ENCODE data around the gene ABCC10.
"Not testable (repeated sequence)": the region's sequence is repeated elsewhere in the genome, so short reads cannot be mapped to it uniquely, and the experiment has no call there.

The ABCC10 gene

DNA sequence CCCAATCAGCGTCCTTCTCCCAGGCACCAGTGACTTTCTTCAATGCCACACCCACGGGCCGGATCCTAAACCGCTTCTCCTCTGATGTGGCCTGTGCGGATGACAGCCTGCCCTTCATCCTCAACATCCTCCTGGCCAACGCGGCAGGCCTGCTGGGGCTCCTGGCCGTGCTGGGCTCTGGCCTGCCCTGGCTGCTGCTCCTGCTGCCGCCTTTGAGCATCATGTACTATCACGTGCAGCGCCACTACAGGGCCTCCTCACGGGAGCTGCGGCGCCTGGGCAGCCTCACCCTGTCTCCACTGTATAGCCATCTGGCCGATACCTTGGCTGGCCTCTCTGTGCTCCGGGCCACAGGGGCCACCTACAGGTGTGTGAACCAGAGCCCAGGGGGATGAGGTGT lies 18.2 kb downstream of the ABCC10 start:
- no peak for DNase-seq

DNA sequence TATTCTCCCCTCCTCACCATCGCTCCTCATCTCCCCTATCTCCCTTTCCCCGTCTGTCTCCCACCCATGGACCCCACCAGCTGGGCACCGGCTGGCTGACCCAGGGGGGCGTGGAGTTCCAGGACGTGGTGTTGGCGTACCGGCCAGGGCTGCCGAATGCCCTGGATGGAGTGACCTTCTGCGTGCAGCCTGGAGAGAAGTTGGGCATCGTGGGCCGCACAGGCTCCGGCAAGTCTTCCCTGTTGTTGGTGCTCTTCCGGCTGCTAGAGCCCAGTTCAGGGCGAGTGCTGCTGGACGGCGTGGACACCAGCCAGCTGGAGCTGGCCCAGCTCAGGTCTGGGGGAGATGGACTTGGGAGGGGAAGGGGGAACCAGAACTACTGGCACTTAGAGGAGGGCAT lies 20.3 kb downstream of the ABCC10 start:
- no peak for DNase-seq

DNA sequence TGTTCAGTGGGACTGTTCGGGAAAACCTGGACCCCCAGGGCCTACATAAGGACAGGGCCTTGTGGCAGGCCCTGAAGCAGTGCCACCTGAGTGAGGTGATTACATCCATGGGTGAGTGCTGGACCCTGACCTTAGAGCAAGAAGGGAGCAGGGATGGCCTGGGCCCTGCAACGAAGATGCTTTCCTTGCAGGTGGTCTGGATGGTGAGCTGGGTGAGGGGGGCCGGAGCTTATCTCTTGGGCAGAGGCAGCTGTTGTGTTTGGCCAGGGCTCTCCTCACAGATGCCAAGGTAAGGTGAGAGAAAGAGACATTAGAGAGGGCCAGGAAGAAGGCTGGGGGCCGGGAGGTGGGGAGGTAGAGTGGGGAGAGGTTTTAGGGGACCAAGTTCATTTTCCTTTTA lies 21.6 kb downstream of the ABCC10 start:
- DNase-seq: no peak

DNA sequence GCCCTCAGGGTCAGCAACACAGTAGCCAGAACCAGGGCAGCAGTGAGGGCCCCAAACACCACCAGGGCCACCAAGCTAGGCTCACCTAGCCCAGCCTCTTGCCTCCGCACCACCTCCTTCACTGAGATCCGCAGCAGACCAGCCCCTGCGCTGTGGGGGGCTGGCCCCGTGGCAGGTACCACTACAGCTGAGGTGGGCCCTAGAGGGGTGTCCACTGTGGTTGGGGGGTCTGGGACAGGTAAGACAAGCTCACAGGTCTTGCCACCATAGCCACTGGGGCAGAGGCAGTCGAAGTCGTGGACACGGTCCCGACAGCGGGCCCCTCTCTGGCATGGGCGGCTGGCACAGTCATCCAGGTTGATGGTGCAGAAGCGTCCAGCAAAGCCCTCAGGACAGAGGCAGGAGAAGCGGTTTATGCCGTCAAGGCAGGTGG lies 23.4 kb downstream of the ABCC10 start:
- DNase-seq: no peak

DNA sequence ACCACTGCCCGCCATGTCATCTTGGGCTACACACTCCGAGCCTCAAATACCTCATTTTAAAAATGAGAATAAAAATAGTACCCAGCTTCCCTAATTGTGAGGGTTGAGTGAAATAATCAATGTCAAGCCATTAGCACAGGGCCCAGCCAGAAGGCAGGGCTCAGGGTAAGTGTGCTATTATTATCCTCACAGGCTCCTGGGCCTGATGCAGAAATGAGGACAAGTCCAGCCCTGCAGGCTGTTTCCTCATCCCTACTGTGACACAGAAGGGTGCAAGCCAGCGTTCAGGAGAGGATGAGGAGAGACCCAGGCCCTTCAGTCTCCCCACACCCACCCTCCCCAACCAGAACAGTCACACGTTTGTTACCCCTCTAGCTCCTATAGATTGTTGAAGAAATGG lies 24.0 kb downstream of the ABCC10 start:
- DNase-seq: no peak

DNA sequence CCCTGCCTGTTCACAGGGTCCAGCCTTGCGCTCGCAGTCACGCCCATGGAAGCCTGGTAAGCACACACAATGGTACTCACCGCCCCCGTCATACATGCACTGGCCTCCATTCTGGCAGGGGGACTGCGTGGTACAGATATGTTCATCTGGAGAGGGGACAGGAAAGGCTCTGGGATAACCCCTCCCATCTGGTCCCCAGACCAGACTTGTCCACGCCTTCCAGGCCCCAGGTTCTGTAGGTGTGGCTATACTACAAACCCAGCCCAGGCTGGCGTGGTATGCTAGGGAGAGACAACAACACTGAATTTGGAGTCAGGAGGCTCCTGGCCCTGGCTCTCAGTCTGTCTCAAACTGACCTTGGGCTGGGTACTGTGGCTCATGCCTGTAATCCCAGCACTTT lies 24.6 kb downstream of the ABCC10 start:
- DNase-seq: no peak

DNA sequence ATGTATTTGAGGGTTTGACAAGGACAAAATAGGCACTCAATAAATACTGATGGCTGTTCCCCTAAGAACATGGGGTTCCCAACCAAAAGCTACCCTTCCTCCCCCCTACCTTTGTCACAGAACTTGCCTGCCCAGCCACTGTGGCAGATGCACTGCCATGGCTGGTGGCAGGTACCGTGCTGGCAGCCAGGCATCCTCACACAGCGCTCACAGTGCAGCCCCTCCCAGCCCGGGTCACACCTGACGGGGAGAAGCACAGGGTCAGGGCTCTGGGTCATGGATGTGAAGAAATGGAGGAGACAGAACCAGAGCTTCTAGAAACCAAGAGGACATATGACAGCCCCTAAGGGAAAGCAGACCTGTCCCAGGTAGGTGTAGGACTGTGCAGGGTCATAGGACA lies 25.6 kb downstream of the ABCC10 start:
- DNase-seq: no peak

DNA sequence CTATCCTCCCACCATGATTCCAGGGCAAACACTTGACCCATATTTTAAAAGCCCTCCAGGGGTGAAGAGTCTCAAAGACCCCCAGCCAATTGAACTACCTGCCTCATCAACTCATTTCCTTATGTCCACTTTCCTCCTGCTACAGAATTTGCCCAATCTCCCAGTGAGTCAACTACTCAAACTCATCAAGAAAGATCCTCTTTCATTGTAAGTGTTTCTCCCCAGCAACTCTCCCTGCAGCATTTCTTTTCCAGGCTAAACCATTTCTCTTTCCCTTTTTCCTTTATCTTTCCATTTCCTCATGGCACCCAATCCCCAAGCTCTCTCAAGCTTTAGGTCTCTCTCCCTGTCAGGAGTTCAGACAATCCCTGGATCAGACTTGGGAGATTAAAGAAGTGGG lies 26.5 kb downstream of the ABCC10 start:
- DNase-seq: no peak

DNA sequence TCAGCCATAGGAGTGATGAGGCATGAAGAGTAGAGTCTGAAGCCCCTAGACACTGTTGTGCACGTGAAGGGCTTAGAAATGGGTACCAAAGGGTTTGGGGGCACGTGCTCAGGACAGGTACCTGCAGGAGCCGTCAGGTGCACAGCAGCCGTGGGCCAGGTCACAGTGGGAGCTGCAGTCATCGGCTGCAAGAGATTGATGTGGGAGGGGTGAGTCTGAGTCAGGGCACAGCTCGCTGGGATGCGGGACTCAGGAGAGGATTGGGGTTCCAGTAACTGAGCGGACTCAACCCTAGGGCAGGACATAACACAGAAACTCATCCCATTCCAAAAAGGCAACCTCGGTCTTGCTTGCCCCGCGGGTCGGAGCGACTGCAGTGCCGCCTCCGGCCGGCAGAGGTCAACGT lies 27.0 kb downstream of the ABCC10 start:
- peak; percentile 72 for DNase-seq

DNA sequence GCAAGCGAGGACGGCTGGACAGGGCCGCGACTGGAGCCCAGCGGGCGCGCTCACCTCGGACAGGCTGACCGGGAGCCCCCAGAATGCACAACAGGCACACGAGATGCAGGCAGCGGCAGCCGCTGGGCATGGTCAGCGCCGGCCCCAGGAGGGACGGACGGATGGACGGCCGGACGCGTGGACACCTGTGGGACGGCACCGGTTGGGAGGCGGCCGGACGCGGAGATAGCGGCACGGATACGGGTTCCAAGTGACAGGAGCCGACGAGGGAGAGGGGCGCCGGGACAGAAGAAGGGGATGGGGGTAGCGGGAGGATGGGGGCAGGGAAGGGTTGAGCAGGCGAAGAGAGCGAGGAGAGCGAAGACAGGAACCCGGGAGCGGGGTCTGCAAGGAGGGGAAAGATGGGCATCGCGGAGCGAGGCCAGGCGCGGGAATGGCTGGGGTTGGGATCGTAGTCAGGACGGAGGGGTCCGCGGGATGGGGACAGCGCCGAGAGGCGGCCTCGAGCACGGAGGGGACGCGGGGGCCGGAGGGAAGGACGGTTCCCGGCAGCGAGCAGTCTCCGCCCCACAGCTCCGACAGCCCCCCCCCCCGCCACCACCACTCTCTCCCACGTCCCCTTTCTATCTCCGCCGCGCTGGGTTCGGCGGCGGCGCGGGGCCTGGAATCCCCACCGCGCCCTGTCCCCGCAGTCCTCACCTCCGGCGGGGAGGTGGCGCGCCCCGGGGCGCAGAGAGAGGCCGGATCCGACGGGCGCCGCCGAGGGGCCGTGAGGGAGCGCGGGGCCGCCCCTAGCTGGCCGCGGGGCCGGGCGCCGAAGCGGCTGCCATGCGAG lies 27.6 kb downstream of the ABCC10 start:
- peak; percentile 42 for DNase-seq

DNA sequence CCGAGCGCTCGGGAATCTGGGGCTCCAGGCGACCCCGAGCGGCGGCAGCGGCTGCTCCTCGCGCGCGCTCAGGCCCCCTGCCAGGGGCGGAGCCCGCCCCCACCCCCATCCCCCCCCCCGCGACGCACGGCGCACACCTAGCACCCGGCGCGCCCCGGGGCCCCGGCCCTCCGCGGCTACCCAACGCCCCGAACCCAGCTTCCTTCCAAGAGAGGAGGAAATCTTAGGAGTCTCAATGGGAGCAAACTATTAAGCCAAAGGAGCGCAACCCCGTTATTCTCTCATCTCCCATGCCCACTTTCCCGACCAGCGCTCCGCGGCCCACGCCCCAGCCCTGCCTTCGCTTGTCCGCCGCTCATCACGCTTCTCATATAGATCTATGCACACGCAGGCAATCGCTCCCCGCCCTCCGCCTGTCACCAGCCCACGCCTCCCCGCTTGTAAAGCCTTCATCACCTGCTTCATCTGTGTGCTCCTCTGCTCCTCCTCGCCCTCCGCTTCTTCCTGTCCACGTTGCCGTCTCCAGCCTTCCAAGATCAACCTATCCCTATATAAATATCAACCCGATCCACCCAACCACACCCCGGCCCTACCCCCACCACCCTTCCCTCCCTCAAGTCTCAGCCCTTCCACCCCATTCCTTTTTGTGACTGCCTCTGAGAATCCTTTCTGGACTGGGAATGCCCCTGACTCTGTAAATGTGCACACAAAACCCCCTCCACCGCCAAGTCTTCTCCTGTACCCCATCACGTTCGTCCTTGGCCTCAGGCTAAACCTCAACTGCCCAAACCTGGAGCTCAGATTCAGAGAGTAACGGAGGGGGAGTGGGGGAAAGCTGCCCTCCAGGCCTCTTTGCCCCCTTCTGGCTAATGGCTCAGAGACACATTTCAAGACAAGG lies 28.4 kb downstream of the ABCC10 start, which contains the start of gene DLK2:
Gene DLK2 (minus strand): TSS at position 18 of the 898 bp plus-strand sequence. CDS start 723 bp downstream, outside the sequence.
- DNase-seq: peak; percentile 72

DNA sequence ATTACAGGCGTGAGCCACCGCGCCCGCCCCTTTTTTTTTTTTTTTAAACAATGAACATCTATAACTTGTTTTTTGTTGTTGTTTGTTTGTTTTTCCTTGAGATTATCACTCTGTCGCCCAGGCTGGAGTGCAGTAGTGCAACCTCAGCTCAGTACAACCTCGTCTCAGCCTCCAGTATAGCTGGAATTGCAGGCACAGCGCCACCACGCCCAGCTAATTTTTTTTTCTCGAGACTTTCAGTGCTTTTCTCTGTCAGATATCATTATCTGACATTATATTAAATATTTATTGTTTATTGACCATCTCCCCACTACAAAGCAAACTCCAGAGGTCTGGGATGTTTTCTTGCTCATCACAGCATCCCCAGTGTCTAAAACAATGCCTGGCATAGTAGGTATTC lies 30.3 kb downstream of the ABCC10 start:
- no peak for DNase-seq

DNA sequence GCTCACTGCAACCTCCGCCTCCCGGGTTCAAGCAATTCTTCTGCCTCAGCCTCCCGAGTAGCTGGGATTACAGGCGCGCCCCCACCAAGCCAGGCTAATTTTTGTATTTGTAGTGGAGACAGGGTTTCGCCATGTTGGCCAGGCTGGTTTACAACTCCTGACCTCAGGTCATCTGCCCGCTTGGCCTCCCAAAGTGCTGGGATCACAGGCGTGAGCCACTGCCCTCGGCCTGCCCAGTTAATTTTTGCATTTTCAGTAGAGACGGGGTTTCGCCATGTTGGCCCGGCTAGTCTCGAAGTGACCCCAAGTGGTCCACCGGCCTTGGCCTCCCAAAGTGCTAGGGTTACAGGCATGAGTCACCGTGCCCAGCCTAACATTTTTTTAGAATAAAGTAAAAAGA lies 30.8 kb downstream of the ABCC10 start:
- not testable (repeated sequence) for DNase-seq

DNA sequence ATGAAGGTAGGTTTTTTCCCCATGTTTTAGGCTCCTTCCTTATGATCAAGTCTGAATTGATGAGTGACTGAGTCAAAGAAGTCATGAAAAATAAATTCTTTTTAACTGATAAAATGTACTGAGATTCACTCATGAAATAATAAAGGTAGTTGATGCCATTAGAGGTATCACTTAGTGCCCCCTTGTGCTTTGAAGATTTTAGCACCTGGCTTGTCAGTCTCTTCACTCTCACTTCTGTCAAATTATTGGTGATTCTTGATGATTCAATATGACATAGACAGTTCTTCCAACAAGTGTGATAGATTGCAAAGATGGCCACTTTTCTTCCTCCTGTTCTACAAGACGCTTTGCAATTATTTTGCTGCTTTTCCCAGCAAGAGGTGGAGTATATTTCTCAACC lies 32.2 kb downstream of the ABCC10 start:
- DNase-seq: no peak

DNA sequence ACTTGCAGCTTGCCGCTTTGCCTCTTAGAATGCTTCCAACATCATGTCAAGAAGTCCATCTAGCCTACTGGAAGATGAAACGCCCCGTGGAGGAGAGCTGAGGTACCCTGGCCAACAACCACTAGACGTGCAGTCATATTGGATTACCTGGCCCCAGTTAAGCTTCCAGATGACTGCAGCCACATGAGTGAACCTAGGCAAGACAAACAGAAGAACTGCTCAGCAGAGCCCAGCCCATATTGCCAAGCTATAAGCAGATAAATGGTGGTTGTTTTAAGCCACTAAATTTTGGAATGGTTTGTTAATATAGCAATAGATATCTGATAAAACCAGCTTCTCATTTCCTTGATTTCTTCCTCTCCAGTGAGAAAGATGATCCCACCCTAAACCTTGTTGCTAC lies 32.7 kb downstream of the ABCC10 start:
- no peak for DNase-seq

DNA sequence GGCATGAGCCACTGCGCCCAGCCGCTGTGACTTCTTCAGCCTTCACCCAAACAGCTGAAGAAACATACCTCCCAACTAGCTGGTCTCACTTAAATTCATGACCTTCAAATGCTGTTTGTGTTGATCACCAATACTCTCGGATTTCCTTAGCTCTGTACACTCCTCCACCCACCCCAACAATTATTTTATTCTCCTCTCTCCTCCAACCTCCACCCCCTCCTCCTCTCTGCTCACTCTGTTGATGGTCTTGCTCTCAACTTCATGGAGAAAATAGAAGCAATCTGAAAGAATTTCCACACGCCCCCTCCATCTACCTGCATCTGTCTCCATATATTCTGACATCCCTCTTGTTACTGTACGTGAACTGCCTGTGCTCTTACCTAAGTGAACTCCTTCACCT lies 34.6 kb downstream of the ABCC10 start:
- DNase-seq: no peak

DNA sequence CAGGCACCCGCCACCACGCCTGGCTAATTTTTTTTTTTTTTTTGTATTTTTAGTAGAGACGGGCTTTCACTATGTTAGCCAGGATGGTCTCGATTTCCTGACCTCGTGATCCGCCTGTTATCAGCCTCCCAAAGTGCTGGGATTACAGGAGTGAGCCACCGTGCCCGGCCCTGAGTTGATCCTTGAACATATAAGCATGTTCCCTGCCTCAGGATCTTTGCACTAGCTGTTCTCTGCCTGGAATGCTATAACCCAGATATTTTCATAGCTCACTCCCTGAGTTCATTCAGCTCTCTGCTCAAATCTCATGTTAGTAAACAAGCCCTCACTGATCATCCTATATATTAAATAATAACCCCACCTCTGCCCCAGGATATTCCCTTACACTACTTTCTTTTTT lies 37.0 kb downstream of the ABCC10 start:
- no peak for DNase-seq

DNA sequence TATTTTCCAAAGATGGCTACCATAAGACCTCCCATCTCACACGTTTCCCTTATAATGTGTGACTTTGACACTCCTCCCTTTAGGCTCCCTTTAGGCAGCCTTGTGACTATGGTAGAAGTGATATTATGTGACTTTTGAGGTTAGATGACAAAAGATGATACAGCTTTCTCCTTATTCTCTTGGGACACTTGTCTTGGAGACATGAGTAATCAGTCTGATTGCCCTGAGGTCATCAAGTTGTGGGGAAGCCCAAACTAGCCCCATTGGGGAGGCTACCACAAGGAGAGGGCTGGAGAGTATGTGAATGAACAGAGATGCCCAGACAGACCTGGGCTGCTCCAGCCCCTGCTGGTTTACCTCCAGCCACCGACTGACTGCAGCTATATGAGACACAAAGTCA lies 38.6 kb downstream of the ABCC10 start:
- DNase-seq: no peak

DNA sequence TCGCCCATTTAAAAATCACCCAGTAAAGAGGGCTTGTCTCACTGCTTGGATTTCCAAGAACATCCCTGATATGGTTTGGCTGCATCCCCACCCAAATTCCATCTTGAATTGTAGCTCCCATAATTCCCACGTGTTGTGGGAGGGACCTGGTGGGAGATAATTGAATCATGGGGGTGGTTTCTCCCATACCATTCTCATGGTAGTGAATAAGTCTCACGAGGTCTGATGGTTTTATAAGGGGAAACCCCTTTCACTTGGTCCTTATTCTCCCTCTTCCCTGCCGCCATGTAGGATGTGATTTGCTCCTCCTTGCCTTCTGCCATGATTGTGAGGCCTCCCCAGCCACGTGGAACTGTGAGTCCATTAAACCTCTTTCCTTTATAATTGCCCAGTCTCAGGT lies 39.9 kb downstream of the ABCC10 start:
- DNase-seq: not testable (repeated sequence)

DNA sequence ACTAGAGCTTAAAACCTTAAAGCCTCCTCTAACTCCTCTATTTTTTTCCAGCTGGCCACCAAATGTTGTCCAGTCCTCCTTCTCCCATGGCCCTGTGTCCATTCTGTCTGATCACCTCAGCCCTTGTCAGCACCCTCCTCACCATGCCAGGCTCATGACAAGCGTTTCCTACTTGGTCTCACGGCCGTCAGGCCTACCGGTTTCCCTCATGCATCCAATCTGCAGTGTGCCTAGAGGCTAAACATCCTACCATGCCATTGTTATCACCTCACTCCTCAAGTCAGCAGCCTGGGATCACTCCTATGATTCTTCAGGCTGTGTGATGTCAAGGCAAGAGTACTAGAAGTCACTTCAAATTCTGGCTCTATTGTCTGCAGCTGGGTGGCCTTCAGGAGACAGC lies 40.4 kb downstream of the ABCC10 start:
- no peak for DNase-seq

DNA sequence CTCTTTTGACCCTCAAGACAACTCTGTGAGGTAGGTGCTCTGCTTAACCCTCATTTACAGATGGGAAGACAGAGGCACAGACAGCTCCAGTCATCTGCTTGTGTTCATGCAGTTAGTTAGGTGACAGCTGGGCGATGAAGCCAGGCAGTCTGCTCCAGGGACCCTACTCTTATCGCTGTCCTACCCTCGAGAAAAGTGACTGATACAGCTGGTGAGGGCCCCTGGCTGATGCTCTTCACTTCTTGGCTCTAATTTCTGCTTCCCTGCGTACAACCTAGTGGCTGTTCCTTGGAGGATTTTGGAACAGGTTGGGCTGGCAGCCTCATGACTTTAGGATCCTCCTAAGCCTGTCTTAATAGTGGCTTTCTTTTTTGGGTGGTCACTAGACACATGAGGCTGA lies 40.9 kb downstream of the ABCC10 start:
- DNase-seq: no peak

DNA sequence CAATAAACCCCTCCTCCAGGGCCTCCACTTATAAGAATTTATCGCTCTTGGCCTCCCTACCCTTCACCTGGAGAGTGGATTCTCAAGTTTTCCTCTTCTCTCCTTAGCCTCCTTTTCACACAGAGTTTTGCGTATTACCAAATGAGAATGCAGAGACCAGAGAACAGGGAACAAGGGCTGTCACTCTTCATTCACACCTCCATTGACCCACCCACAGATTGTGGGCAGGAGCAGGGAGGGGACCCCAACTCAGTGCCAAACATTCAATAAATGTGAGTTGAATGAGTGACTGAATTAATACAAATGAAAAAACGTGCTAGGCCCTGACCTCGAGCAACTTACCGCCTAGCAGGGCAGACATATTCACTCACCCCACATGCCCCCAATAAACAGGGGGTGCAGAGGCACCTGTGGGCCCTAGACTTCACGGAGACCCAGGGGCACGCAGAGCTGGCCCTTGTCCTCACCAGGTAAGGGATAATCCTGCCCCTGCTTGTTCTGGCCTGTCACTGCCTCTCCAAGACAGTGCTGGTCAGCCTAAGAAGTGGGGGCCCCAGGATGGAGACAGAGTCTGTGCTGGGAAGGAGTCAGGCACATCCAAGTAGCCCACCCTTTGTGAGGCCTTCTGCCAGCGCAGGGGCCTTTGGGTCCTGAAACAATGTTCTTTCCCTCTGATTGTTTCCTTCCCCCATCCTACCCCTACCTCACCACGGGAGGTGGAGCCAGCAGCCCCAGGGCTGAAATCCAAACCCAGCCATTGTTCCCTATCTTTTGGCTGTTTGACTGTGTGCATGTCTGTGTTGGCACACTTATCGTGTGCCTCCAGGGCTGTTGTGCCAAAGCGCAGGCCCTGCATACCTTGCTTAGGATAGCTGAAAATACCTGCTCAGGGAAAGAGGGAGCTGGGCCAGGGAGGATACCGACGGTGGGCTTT lies 41.7 kb downstream of the ABCC10 start:
- DNase-seq: no peak

DNA sequence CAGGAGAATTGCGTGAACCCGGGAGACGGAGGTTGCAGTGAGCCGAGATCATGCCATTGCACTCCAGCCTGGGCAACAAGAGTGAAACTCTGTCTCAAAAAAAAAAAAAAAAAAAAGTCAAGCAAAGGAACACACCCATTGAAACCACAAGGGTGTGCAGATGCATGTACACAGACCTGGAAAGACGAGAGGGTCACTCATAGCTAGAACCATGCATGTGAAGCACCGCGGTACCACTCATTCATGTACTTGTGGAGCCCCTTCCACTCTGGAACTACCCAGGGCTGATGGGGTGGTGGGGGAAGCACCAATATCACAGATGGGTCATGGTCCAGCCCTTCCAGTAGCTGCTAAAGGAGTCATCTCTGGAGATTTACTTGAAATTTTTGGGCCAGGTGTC lies 42.6 kb downstream of the ABCC10 start:
- DNase-seq: no peak
